Measurements from ENCODE around the gene ZNF574. TPM values are rescaled to one million over a fixed set of nuclear protein-coding genes. Genes with fewer than 3 reads are reported as not detected.
A peak's percentile ranks its signal among the peaks of the same experiment; 100 is the strongest.
"Not testable (repeated sequence)": the region's sequence is repeated elsewhere in the genome, so short reads cannot be mapped to it uniquely, and the experiment has no call there.

ZNF574 gene
- total RNA-seq, 1 experiment from 2014 or later, result 24.6 TPM

- BruUV-seq (replicated peaks); RAD21 ChIA-PET (ENCODE audit: low non-redundant PET in 1 of 2, low total read pairs in 2 of 2, uncharacterized antibody in 2 of 2, unreplicated experiment in 2 of 2); H4K20me1 ChIP-seq (ENCODE audit: insufficient read depth); H3K27me3 ChIP-seq (ENCODE audit: insufficient read depth, low read length); H3K9me2 ChIP-seq (ENCODE audit: insufficient read depth); H3K36me3 ChIP-seq (ENCODE audit: control insufficient read depth in 1 of 2, insufficient read depth in 2 of 2, low read length in 2 of 2); H3K79me2 ChIP-seq (ENCODE audit: insufficient read depth, low read length); H3K9me3 ChIP-seq (ENCODE audit: control insufficient read depth in 1 of 2, insufficient read depth in 1 of 2, low read depth in 1 of 2, low read length in 2 of 2); intact Hi-C loops (cut with micrococcal nuclease): not testable (repeated sequence)
- ChIA-PET POLR2A (interaction anchor here (0.7 to 0.9 kb wide), 4 partner anchors 24 to 221 kb away, joined by 3 to 5 read pairs (median 4); no protein-coding TSS in a partner anchor), CTCF (interaction anchor here (0.6 to 1.6 kb wide), 27 partner anchors 8 to 242 kb away, joined by 3 to 21 read pairs (median 5); partner anchors contain the start of gene ZNF574)
- Histone ChIP-seq H3K9ac (ENCODE audit: low read length) (peak overlapping the region; percentile 43), H3K27ac (ENCODE audit: low read depth, low read length) (peak overlapping the region; percentile 44), H3K4me1 (ENCODE audit: control insufficient read depth in 1 of 2, insufficient read depth in 2 of 2, low read length in 2 of 2) (peaks cover 6 to 18% of the 10 kb centered on the region in 2 experiments), H2AFZ (ENCODE audit: low read depth, low read length, poor library complexity, severe bottlenecking) (peak overlapping the region; percentile 52), H3K4me3 (replicated peaks in 1 of 2; ENCODE audit: low read depth in 1 of 2, low read length in 2 of 2) (peak overlapping the region; percentile 35 to 52), H3K4me2 (ENCODE audit: low read length) (peak overlapping the region; percentile 69)
- DNase-seq (ENCODE audit: low read depth, low spot score) (peak; percentile 75), ATAC-seq (peak; percentile 95)
- TF ChIP-seq RAD21 (IDR thresholded peaks at IDR 0.05; ENCODE audit: low read depth) (peak; percentile 74), JUND (IDR thresholded peaks at IDR 0.05) (peak; percentile 26; the same call in 1 of the 2 replicates), FOSL1 (IDR thresholded peaks at IDR 0.05; ENCODE audit: low read depth) (0 out of 2 replicates have a peak, but pooled peaks have one; percentile 33), SP1 (IDR thresholded peaks at IDR 0.05; ENCODE audit: low read depth) (peak; percentile 34; the same call in 1 of the 2 replicates), CBX3 (IDR thresholded peaks at IDR 0.05; ENCODE audit: low read depth) (peak; percentile 75; the same call in 1 of the 2 replicates), EGR1 (IDR thresholded peaks at IDR 0.05; ENCODE audit: low read depth) (peak; percentile 73), SRF (IDR thresholded peaks at IDR 0.05; ENCODE audit: low read depth) (0 out of 2 replicates have a peak, but pooled peaks have one; percentile 20)
- TF ChIP-seq, protein P1, sequence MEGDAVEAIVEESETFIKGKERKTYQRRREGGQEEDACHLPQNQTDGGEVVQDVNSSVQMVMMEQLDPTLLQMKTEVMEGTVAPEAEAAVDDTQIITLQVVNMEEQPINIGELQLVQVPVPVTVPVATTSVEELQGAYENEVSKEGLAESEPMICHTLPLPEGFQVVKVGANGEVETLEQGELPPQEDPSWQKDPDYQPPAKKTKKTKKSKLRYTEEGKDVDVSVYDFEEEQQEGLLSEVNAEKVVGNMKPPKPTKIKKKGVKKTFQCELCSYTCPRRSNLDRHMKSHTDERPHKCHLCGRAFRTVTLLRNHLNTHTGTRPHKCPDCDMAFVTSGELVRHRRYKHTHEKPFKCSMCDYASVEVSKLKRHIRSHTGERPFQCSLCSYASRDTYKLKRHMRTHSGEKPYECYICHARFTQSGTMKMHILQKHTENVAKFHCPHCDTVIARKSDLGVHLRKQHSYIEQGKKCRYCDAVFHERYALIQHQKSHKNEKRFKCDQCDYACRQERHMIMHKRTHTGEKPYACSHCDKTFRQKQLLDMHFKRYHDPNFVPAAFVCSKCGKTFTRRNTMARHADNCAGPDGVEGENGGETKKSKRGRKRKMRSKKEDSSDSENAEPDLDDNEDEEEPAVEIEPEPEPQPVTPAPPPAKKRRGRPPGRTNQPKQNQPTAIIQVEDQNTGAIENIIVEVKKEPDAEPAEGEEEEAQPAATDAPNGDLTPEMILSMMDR (IDR thresholded peaks at IDR 0.05 in 2 of 3, conservative IDR thresholded peaks at IDR 0.05 in 1 of 3; ENCODE audit: borderline replicate concordance in 1 of 3, insufficient read depth in 1 of 3, low read depth in 2 of 3, low read length in 2 of 3), result peak; percentile 56 to 91 (median 91); a peak in 5 of 6 replicates
Observed at GRCh38 chr19:42034640-42035391, 41.1 kb upstream of the ZNF574 start.

All from HCT116 (cell line).